ENCODE results near the gene ACTG2. TPM values are rescaled to one million over a fixed set of nuclear protein-coding genes. Genes with fewer than 3 reads are reported as not detected.

The ACTG2 gene
- total RNA-seq, 1 donor from 2014 or later, result not detected

DNA sequence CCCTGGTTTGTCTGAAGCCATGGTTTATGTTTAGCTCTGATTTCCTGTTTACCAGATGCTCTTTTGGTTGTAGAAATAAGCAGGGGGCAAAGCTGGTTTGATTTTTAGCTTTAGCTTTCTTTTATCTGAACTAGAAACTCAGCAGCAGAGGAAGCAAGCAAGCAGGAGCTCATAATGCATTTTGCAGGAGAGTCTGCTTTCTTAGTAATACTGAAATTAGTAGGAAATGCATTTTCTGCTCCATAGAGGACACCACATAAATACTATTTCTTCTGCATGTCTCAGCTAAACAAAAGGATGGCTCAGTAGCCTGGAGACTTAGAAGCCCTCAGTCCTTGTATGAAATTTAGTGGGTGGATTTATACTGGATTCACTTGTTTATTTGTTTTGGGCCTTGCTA, 57.0 kb downstream of the ACTG2 start:
- H3K9me3 Mint-ChIP-seq, result no peaks in the 10 kb centered on the region
- no peaks in the 10 kb centered on the region for H3K27me3 Mint-ChIP-seq (ENCODE audit: low read depth)
- TF ChIP-seq, protein P1, sequence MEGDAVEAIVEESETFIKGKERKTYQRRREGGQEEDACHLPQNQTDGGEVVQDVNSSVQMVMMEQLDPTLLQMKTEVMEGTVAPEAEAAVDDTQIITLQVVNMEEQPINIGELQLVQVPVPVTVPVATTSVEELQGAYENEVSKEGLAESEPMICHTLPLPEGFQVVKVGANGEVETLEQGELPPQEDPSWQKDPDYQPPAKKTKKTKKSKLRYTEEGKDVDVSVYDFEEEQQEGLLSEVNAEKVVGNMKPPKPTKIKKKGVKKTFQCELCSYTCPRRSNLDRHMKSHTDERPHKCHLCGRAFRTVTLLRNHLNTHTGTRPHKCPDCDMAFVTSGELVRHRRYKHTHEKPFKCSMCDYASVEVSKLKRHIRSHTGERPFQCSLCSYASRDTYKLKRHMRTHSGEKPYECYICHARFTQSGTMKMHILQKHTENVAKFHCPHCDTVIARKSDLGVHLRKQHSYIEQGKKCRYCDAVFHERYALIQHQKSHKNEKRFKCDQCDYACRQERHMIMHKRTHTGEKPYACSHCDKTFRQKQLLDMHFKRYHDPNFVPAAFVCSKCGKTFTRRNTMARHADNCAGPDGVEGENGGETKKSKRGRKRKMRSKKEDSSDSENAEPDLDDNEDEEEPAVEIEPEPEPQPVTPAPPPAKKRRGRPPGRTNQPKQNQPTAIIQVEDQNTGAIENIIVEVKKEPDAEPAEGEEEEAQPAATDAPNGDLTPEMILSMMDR (conservative IDR thresholded peaks at IDR 0.05), result no peak
- H3K4me3 Mint-ChIP-seq, result no peak overlapping the region
- H3K27ac Mint-ChIP-seq (ENCODE audit: unreplicated experiment), result no peak overlapping the region
- peaks cover 29% of the 10 kb centered on the region for H3K36me3 Mint-ChIP-seq (ENCODE audit: low read depth)
- DNase-seq (ENCODE audit: low read depth, low spot score), result no peak
- no peaks in the 10 kb centered on the region for H3K4me1 Mint-ChIP-seq

DNA sequence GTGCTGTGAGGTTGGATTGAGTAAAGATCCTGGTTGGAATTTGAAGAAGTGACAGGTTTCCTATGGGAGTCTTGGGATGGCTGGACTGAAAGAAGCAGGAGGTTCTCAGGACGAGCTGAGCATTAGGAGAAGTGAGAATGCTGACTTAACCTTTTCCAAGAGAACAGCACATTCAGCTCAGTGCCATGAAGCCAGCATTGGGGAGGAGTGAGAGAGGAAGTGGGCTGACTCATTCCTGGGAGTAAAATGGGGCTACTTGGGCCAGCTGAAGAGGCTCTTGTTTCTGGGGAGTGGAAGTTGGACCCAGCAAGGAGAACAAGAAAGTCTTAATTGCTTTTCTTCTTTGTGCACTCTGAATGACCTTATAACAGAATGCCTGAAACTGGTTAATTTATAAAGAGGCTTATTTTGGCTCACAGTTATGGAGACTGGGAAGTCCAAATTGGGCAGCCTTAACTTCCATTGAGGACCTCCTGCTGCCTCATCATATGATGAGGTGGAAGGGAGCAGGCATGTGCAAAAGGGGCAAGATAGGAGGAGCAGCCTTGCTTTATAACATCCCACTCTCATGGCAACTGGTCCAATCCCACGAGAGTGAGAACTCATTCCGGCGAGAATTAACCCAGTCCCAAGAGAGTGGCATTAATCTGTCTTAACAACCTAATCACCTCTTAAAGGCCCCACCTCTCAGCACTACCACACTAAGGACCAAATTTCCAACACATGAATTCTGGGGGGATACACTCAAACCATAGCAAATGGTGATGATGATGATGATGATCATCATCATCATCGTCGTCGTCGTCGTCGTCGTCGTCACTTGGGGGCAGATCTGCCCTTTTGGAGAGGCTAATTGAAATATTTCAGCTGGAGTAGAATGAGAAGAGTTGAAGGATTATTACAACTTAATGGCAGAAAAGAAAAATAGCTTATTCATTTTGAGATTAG, 60.0 kb downstream of the ACTG2 start:
- TF ChIP-seq, protein P1 (conservative IDR thresholded peaks at IDR 0.05), result no peak
- Mint-ChIP-seq H3K36me3 (ENCODE audit: low read depth) (peaks cover 31% of the 10 kb centered on the region), H3K9me3 (no peaks in the 10 kb centered on the region)

DNA sequence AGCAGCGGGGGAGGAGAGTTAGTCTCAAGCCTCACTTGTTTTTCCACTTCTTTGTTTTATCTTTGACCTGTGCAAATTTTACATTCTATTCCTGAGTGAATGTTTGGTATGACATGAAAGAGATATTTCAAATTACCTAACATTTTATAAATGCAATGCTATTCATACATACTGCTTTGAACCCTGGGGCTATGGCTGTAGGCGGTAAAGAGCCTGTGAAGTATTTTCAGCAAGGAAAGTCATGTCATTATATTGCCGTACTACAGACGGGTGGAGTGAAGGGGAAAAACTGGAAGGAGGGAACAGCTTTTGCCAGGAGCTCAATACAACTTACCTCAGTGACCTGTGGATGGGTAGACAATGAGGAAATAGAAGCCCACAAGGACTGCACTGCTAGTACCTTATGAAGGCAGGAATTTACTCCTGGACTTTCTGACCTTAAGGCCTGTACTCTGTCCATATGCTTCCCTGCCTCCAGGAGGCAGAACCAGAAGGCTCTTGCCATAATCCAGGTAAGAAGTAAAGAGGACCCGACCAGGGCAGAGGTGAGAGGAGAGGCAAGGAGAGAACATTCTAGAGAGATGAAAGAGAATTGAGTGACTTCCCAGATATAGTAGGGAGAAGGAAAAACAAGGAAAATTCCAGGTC, 63.5 kb downstream of the ACTG2 start:
- no peaks in the 10 kb centered on the region for H3K27me3 Mint-ChIP-seq (ENCODE audit: low read depth)
- H3K27ac Mint-ChIP-seq (ENCODE audit: unreplicated experiment), result no peak overlapping the region
- H3K4me1 Mint-ChIP-seq, result no peaks in the 10 kb centered on the region
- no peak overlapping the region for H3K4me3 Mint-ChIP-seq
- TF ChIP-seq, protein P1 (conservative IDR thresholded peaks at IDR 0.05), result no peak
- H3K36me3 Mint-ChIP-seq (ENCODE audit: low read depth), result peaks cover 38% of the 10 kb centered on the region
- no peaks in the 10 kb centered on the region for H3K9me3 Mint-ChIP-seq
- no peak for DNase-seq (ENCODE audit: low read depth, low spot score)

More for the DNA sequence above, 60.0 kb downstream of the ACTG2 start:
- Mint-ChIP-seq H3K4me3 (no peak overlapping the region), H3K4me1 (no peaks in the 10 kb centered on the region), H3K27ac (ENCODE audit: unreplicated experiment) (peak overlapping the region; percentile 88), H3K27me3 (ENCODE audit: low read depth) (no peaks in the 10 kb centered on the region)
- DNase-seq (ENCODE audit: low read depth, low spot score), result no peak

DNA sequence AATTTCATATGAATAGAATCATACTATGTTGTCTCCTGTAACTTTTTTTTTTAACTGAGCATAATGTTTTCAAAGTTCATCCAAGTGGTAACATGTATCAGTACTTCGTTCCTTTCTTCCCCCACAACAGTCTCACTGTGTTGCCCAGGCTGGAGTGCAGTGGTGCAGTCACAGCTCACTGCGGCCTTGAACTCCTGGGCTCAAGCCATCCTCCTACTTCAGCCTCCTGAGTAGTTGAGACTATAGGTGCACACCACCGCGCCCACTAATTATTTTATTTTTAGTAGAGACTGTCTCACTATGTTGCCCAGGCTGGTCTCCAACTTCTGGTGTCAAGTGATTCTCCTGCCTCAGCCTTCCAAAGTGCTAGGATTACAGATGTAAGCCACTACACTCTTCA, 68.5 kb downstream of the ACTG2 start:
- no peaks in the 10 kb centered on the region for H3K27me3 Mint-ChIP-seq (ENCODE audit: low read depth)
- no peaks in the 10 kb centered on the region for H3K4me1 Mint-ChIP-seq
- H3K27ac Mint-ChIP-seq (ENCODE audit: unreplicated experiment), result no peak overlapping the region
- peaks cover 6% of the 10 kb centered on the region for H3K9me3 Mint-ChIP-seq
- no peak for DNase-seq (ENCODE audit: low read depth, low spot score)
- H3K4me3 Mint-ChIP-seq, result no peak overlapping the region
- TF ChIP-seq, protein P1 (conservative IDR thresholded peaks at IDR 0.05), result no peak
- H3K36me3 Mint-ChIP-seq (ENCODE audit: low read depth), result peaks cover 29% of the 10 kb centered on the region

DNA sequence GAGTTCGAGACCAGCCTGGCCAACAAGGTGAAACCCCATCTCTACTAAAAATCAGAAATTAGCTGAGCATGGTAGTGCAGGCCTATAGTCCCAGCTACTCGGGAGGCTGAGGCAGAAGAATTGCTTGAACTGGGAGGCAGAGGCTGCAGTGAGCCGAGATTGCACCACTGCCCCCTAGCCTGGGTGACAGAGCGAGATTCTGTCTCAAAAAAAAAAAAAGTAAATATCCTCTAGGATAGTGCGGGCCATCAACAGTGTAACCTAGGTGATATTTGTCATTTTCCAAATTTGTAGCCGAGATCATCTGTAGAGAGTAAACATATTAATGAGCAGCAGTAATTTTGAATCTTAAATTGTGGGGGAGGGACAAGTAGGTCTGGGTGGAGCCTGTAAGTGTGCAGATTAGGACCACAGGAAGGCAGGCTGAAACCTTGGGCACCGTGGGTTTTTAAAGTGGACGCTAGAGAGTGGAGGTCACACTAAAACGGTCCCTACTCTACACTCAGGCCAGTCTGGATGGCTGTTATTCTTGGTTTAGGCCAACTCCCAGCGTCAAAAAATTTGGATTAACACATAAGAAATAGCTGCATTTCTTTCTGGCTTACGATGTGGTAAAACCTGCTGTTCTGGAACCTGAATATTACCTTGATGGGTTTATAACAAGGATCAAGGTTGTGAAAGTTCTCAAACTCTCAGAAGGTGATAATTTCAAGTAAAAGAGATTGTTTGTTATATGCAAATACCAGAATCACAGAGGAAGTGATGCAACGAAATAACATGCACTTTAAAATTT, 69.2 kb downstream of the ACTG2 start:
- Mint-ChIP-seq H3K36me3 (ENCODE audit: low read depth) (peaks cover 26% of the 10 kb centered on the region), H3K27me3 (ENCODE audit: low read depth) (no peaks in the 10 kb centered on the region), H3K4me1 (no peaks in the 10 kb centered on the region), H3K4me3 (no peak overlapping the region), H3K9me3 (peaks cover 6% of the 10 kb centered on the region), H3K27ac (ENCODE audit: unreplicated experiment) (no peak overlapping the region)
- DNase-seq (ENCODE audit: low read depth, low spot score), result no peak
- TF ChIP-seq, protein P1 (conservative IDR thresholded peaks at IDR 0.05), result no peak

All from neural crest cell (in vitro differentiated cells).